HCT116 (cell line): ENCODE results near the gene DLX4. TPM values are rescaled to one million over a fixed set of nuclear protein-coding genes. Genes with fewer than 3 reads are reported as not detected.

Experiments
- ATAC-seq: fragments of 200-7000 bp; cut with Tn5 transposase; 2 replicates; pipeline ENCODE4 v1.9.1; 2020; ENCODE audit warnings: mild to moderate bottlenecking, moderate library complexity
- BruUV-seq: library from RNA; stranded (reverse); fragments of 400-500 nt; replicated peaks from 2 replicates; lab custom pipeline; 2021; lab: Mats Ljungman, UMichigan
- CTCF ChIA-PET: fragments of 300-600 bp; sonication (Branson Sonifier 250); formaldehyde crosslinking; loops from one replicate; lab custom pipeline; 2021; ENCODE audit warnings: antibody characterized with exemption; lab: Charles Lee
- POLR2A ChIA-PET: fragments of 300-600, 350-600 bp; sonication (Branson Sonifier 250); formaldehyde crosslinking; loops from one replicate; lab custom pipeline; 2021; ENCODE audit warnings: antibody characterized with exemption; lab: Charles Lee
- RAD21 ChIA-PET, 2 experiments: fragments of 300-600 bp; sonication (Branson Sonifier 250); formaldehyde crosslinking; loops; one replicate each; lab custom pipeline; 2023; ENCODE audit warnings: low total read pairs in 2 of 2; ENCODE audit not compliant: uncharacterized antibody in 2 of 2, unreplicated experiment in 2 of 2, low non-redundant PET in 1 of 2; lab: Charles Lee
- DNase-seq: peaks from one replicate; pipeline ENCODE4 v3.0.0-alpha.2; 2010; ENCODE audit warnings: low read depth, low spot score
- H2AFZ ChIP-seq: fragments of 200-600 bp; shearing (Covaris generic), sonication (generic); 2 replicates; pipeline ENCODE4 v1.6.1; 2017; ENCODE audit warnings: low read depth, mixed run types, mixed read lengths, antibody characterized with exemption, low read length; ENCODE audit not compliant: poor library complexity, severe bottlenecking
- H3K27ac ChIP-seq: 2 replicates; pipeline ENCODE4 v1.5.1; 2012; ENCODE audit warnings: low read depth, low read length
- H3K27me3 ChIP-seq: fragments of 200-600 bp; sonication (generic); 2 replicates; pipeline ENCODE4 v1.6.1; 2016; ENCODE audit warnings: mixed run types, low read length, mixed read lengths; ENCODE audit not compliant: insufficient read depth
- H3K36me3 ChIP-seq, 2 experiments: fragments of 200-500 bp in 1 of 2; fragments of 200-600 bp in 1 of 2; sonication (Bioruptor generic) in 1 of 2; sonication (generic) in 1 of 2; 2 replicates each; pipeline versions ENCODE4 v1.5.1 to v1.6.1; 2014 to 2016; ENCODE audit warnings: low read length in 2 of 2, inconsistent platforms in 1 of 2, mixed read lengths in 1 of 2, mixed run types in 1 of 2; ENCODE audit not compliant: insufficient read depth in 2 of 2, control insufficient read depth in 1 of 2
- H3K4me1 ChIP-seq, 2 experiments: fragments of 200-600 bp in 1 of 2; sonication (generic) in 1 of 2; 2 replicates each; pipeline versions ENCODE4 v1.5.1 to v1.6.1; 2012 to 2017; ENCODE audit warnings: low read length in 2 of 2, inconsistent platforms in 1 of 2, mild to moderate bottlenecking in 1 of 2, mixed read lengths in 1 of 2, mixed run types in 1 of 2, moderate library complexity in 1 of 2; ENCODE audit not compliant: insufficient read depth in 2 of 2, control insufficient read depth in 1 of 2
- H3K4me2 ChIP-seq: fragments of 200-600 bp; sonication (generic); 2 replicates; pipeline ENCODE4 v1.6.1; 2017; ENCODE audit warnings: mixed run types, low read length, mixed read lengths
- H3K4me3 ChIP-seq, 2 experiments: fragments of 200-600 bp in 1 of 2; sonication (generic) in 1 of 2; replicated peaks in 1 of 2; 2 replicates each; pipeline ENCODE4 v1.5.1; 2011 to 2016; ENCODE audit warnings: low read length in 2 of 2, control low read depth in 1 of 2, low read depth in 1 of 2, mild to moderate bottlenecking in 1 of 2, mixed read lengths in 1 of 2, mixed run types in 1 of 2
- H3K79me2 ChIP-seq: fragments of 200-600 bp; sonication (generic); 2 replicates; pipeline ENCODE4 v1.6.1; 2017; ENCODE audit warnings: mild to moderate bottlenecking, mixed run types, low read length, moderate library complexity, mixed read lengths; ENCODE audit not compliant: insufficient read depth
- H3K9ac ChIP-seq: fragments of 200-600 bp; sonication (generic); 2 replicates; pipeline ENCODE4 v1.6.1; 2016; ENCODE audit warnings: low read length, mixed read lengths
- H3K9me2 ChIP-seq: fragments of 200-600 bp; sonication (generic), shearing (Covaris generic); 2 replicates; pipeline ENCODE4 v1.6.1; 2017; ENCODE audit warnings: mixed run types, mild to moderate bottlenecking, moderate library complexity; ENCODE audit not compliant: insufficient read depth
- H3K9me3 ChIP-seq, 2 experiments: fragments of 200-500 bp in 1 of 2; fragments of 200-600 bp in 1 of 2; sonication (Bioruptor generic) in 1 of 2; sonication (generic) in 1 of 2; 2 replicates each; pipeline ENCODE4 v1.6.1; 2014 to 2017; ENCODE audit warnings: low read length in 2 of 2, mixed read lengths in 2 of 2, inconsistent platforms in 1 of 2, low read depth in 1 of 2, mild to moderate bottlenecking in 1 of 2, mixed run types in 1 of 2, moderate library complexity in 1 of 2; ENCODE audit not compliant: control insufficient read depth in 1 of 2, insufficient read depth in 1 of 2
- H4K20me1 ChIP-seq: fragments of 200-600 bp; sonication (generic), shearing (Covaris generic); 2 replicates; pipeline ENCODE4 v1.6.1; 2017; ENCODE audit warnings: mixed run types, mild to moderate bottlenecking, moderate library complexity; ENCODE audit not compliant: insufficient read depth
- EGR1 ChIP-seq: IDR thresholded peaks from 2 replicates; pipeline ENCODE4 v1.6.1; 2012; ENCODE audit warnings: low read depth
- JUND ChIP-seq: IDR thresholded peaks from 2 replicates; pipeline ENCODE4 v1.6.1; 2012
- POLR2A ChIP-seq: IDR thresholded peaks from 2 replicates; pipeline ENCODE4 v1.7.0; 2011; ENCODE audit warnings: borderline replicate concordance; ENCODE audit not compliant: insufficient read depth, insufficient read length; ENCODE audit errors: extremely low read depth
- SIN3A ChIP-seq: IDR thresholded peaks from 2 replicates; pipeline ENCODE4 v1.6.1; 2012; ENCODE audit warnings: low read depth
- SP1 ChIP-seq: IDR thresholded peaks from 2 replicates; pipeline ENCODE4 v1.6.1; 2012; ENCODE audit warnings: low read depth
- SRF ChIP-seq: IDR thresholded peaks from 2 replicates; pipeline ENCODE4 v1.6.1; 2012; ENCODE audit warnings: low read depth
- YY1 ChIP-seq: IDR thresholded peaks from 2 replicates; pipeline ENCODE4 v1.6.1; 2011; ENCODE audit warnings: low read length, low read depth, moderate library complexity, mild to moderate bottlenecking; ENCODE audit not compliant: insufficient replicate concordance; ENCODE audit errors: extremely low read depth
- intact Hi-C: fragments of 100-400 bp; cut with micrococcal nuclease; formaldehyde crosslinking; loops from 2 replicates; pipeline ENCODE4 v1.10.0; 2022
- total RNA-seq: library from RNA; stranded (reverse); gene quantifications from one replicate; pipeline ENCODE4 v1.2.1, GENCODE V29; 2021; ENCODE audit not compliant: unreplicated experiment
- TF ChIP-seq, protein P1 (sequence below): IDR thresholded peaks from 2 replicates; pipeline ENCODE4 v1.6.1; 2012
- TF ChIP-seq, protein P2 (sequence below): IDR thresholded peaks from 2 replicates; pipeline ENCODE4 v1.6.1; 2012; ENCODE audit warnings: low read depth
- TF ChIP-seq, protein P3 (sequence below), 3 experiments: fragments of 200-600 bp in 1 of 3; sonication (generic) in 1 of 3; IDR thresholded peaks in 2 of 3; conservative IDR thresholded peaks in 1 of 3; 2 replicates each; pipeline ENCODE4 v1.5.1; 2012 to 2017; ENCODE audit warnings: low read depth in 2 of 3, low read length in 2 of 3, antibody characterized with exemption in 1 of 3, borderline replicate concordance in 1 of 3, control low read depth in 1 of 3, mild to moderate bottlenecking in 1 of 3, mixed read lengths in 1 of 3, mixed run types in 1 of 3, moderate library complexity in 1 of 3; ENCODE audit not compliant: insufficient read depth in 1 of 3

DLX4 gene
- total RNA-seq, 1 experiment from 2014 or later: 14.0 TPM

DNA sequence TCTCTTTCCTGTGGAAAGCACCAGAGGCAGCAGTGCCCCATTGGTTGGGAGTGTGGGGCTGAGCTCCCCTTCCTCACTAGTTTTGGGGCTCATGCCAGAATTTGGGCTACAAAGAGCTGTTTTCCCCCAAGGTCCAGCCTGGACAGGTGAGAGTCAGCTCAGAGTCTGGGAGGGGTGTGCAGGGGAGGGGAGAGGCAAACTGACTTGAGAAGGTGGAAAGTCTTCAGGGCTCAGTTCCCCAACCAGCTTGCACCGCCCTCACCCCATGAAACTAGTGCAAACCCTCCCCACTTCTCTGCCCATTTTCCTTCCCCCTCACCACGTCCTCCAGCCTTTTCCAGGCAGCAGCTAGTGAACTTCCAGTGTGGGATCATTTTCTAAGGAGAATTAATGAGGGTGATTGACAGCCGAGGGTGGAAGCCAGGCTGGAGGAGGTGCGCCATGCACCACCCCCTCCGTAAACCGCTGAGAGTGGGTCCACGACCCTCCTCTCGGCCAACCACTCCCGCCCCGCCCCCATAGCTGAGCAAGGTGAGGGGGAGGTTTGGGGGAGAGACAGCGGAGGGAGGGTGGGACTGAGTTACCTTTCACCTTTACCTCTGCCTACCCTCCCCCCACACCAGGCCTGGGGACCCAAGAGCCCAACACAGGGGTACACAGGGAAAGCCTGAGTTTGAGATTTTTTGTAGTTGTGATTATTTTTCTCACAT lies 6.2 kb upstream of the DLX4 start:
- RAD21 ChIA-PET: no interaction called here
- Histone ChIP-seq H3K4me3 (no peak overlapping the region), H3K27ac (no peak overlapping the region), H3K9me2 (no peaks in the 10 kb centered on the region), H3K4me1 (peaks cover 14 to 18% of the 10 kb centered on the region in 2 experiments), H3K9me3 (no peaks in the 10 kb centered on the region), H3K27me3 (peaks cover 21% of the 10 kb centered on the region; the same call in 1 of the 2 replicates), H3K9ac (no peak overlapping the region), H2AFZ (no peak overlapping the region), H3K36me3 (no peaks in the 10 kb centered on the region), H3K79me2 (no peaks in the 10 kb centered on the region), H3K4me2 (no peak overlapping the region), H4K20me1 (no peaks in the 10 kb centered on the region)
- no peak for ATAC-seq
- POLR2A ChIA-PET: no interaction called here
- TF ChIP-seq JUND (no peak), POLR2A (no peak), EGR1 (no peak), SRF (no peak), YY1 (no peak), SIN3A (no peak), SP1 (no peak)
- TF ChIP-seq, protein P1, sequence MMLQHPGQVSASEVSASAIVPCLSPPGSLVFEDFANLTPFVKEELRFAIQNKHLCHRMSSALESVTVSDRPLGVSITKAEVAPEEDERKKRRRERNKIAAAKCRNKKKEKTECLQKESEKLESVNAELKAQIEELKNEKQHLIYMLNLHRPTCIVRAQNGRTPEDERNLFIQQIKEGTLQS: no peak
- TF ChIP-seq, protein P2, sequence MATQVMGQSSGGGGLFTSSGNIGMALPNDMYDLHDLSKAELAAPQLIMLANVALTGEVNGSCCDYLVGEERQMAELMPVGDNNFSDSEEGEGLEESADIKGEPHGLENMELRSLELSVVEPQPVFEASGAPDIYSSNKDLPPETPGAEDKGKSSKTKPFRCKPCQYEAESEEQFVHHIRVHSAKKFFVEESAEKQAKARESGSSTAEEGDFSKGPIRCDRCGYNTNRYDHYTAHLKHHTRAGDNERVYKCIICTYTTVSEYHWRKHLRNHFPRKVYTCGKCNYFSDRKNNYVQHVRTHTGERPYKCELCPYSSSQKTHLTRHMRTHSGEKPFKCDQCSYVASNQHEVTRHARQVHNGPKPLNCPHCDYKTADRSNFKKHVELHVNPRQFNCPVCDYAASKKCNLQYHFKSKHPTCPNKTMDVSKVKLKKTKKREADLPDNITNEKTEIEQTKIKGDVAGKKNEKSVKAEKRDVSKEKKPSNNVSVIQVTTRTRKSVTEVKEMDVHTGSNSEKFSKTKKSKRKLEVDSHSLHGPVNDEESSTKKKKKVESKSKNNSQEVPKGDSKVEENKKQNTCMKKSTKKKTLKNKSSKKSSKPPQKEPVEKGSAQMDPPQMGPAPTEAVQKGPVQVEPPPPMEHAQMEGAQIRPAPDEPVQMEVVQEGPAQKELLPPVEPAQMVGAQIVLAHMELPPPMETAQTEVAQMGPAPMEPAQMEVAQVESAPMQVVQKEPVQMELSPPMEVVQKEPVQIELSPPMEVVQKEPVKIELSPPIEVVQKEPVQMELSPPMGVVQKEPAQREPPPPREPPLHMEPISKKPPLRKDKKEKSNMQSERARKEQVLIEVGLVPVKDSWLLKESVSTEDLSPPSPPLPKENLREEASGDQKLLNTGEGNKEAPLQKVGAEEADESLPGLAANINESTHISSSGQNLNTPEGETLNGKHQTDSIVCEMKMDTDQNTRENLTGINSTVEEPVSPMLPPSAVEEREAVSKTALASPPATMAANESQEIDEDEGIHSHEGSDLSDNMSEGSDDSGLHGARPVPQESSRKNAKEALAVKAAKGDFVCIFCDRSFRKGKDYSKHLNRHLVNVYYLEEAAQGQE: no peak
- TF ChIP-seq, protein P3, sequence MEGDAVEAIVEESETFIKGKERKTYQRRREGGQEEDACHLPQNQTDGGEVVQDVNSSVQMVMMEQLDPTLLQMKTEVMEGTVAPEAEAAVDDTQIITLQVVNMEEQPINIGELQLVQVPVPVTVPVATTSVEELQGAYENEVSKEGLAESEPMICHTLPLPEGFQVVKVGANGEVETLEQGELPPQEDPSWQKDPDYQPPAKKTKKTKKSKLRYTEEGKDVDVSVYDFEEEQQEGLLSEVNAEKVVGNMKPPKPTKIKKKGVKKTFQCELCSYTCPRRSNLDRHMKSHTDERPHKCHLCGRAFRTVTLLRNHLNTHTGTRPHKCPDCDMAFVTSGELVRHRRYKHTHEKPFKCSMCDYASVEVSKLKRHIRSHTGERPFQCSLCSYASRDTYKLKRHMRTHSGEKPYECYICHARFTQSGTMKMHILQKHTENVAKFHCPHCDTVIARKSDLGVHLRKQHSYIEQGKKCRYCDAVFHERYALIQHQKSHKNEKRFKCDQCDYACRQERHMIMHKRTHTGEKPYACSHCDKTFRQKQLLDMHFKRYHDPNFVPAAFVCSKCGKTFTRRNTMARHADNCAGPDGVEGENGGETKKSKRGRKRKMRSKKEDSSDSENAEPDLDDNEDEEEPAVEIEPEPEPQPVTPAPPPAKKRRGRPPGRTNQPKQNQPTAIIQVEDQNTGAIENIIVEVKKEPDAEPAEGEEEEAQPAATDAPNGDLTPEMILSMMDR (IDR thresholded peaks at IDR 0.05 in 2 of 3, conservative IDR thresholded peaks at IDR 0.05 in 1 of 3; ENCODE audit: borderline replicate concordance in 1 of 3, insufficient read depth in 1 of 3, low read depth in 2 of 3, low read length in 2 of 3): no peak
- DNase-seq: no peak
- intact Hi-C loops: no loop called here
- BruUV-seq: no TSS peak
- CTCF ChIA-PET: interaction anchor here (2.6 kb wide), 1 partner anchor 11 kb away, joined by 20 read pairs; no protein-coding TSS in a partner anchor
